T47D (cell line): ENCODE data around the gene IP6K3.

ENCODE experiments used
- DNase-seq, 2 experiments: peaks; one replicate each; pipeline versions ENCODE4 v3.0.0 to v3.0.0-alpha.2; 2011 to 2012; ENCODE audit warnings: low read depth in 1 of 2, low spot score in 1 of 2
- JUND ChIP-seq: IDR thresholded peaks from 2 replicates; pipeline ENCODE4 v1.6.1; 2012; ENCODE audit warnings: low read depth
- in situ Hi-C: cut with HindIII; loops from 2 replicates; pipeline ENCODE4 v1.10.0; 2016; ENCODE audit warnings: low sequenced_read_pairs, low pct_unique_long_range_greater_than_20kb

IP6K3 gene

GRCh38 chr6:33694977-33695376 is 51.7 kb downstream of the IP6K3 start:
- in situ Hi-C loops, result no loop called here
- DNase-seq, result no peak
- TF ChIP-seq JUND, result no peak

GRCh38 chr6:33694401-33694931 is 52.2 kb downstream of the IP6K3 start:
- no peak for TF ChIP-seq JUND
- in situ Hi-C loops, result no loop called here
- no peak for DNase-seq

GRCh38 chr6:33693186-33694105 is 53.3 kb downstream of the IP6K3 start:
- in situ Hi-C loops, result no loop called here
- DNase-seq, result no peak
- no peak for TF ChIP-seq JUND

- in situ Hi-C loops, result no loop called here
- no peak for DNase-seq
Observed at GRCh38 chr6:33692760-33693158, 53.9 kb downstream of the IP6K3 start.

GRCh38 chr6:33692078-33692759 is 54.5 kb downstream of the IP6K3 start:
- TF ChIP-seq JUND, result no peak
- in situ Hi-C loops, result no loop called here
- no peak for DNase-seq

More at GRCh38 chr6:33692760-33693158, 53.9 kb downstream of the IP6K3 start:
- no peak for TF ChIP-seq JUND

- no peak for TF ChIP-seq JUND
- no peak for DNase-seq
- in situ Hi-C loops, result no loop called here
Observed at GRCh38 chr6:33691456-33692077, 55.1 kb downstream of the IP6K3 start.

- in situ Hi-C loops, result no loop called here
- no peak for TF ChIP-seq JUND
- no peak for DNase-seq
Observed at GRCh38 chr6:33690766-33691165, 55.9 kb downstream of the IP6K3 start.

- in situ Hi-C loops, result no loop called here
- TF ChIP-seq JUND, result no peak
- no peak for DNase-seq
Observed at GRCh38 chr6:33689879-33690278, 56.8 kb downstream of the IP6K3 start.

- in situ Hi-C loops, result no loop called here
- TF ChIP-seq JUND, result no peak
- DNase-seq, result no peak
Observed at GRCh38 chr6:33689148-33689494, 57.6 kb downstream of the IP6K3 start.

- in situ Hi-C loops, result no loop called here
- TF ChIP-seq JUND, result no peak
- DNase-seq, result no peak
Observed at GRCh38 chr6:33688451-33689147, 58.1 kb downstream of the IP6K3 start.

- DNase-seq, result no peak
- in situ Hi-C loops, result no loop called here
- TF ChIP-seq JUND, result no peak
Observed at GRCh38 chr6:33688006-33688405, 58.7 kb downstream of the IP6K3 start.
